Erythroblast (primary cell): ENCODE results near the gene GTPBP1.

Source experiments
- GATA1 ChIP-seq: IDR thresholded peaks from 2 replicates; pipeline ENCODE4 v1.6.1; 2011; ENCODE audit warnings: low read depth, mild to moderate bottlenecking, control low read depth, low read length, moderate library complexity
- POLR2A ChIP-seq: IDR thresholded peaks from 2 replicates; pipeline ENCODE4 v1.6.1; 2011; ENCODE audit warnings: mild to moderate bottlenecking, low read length

DNA sequence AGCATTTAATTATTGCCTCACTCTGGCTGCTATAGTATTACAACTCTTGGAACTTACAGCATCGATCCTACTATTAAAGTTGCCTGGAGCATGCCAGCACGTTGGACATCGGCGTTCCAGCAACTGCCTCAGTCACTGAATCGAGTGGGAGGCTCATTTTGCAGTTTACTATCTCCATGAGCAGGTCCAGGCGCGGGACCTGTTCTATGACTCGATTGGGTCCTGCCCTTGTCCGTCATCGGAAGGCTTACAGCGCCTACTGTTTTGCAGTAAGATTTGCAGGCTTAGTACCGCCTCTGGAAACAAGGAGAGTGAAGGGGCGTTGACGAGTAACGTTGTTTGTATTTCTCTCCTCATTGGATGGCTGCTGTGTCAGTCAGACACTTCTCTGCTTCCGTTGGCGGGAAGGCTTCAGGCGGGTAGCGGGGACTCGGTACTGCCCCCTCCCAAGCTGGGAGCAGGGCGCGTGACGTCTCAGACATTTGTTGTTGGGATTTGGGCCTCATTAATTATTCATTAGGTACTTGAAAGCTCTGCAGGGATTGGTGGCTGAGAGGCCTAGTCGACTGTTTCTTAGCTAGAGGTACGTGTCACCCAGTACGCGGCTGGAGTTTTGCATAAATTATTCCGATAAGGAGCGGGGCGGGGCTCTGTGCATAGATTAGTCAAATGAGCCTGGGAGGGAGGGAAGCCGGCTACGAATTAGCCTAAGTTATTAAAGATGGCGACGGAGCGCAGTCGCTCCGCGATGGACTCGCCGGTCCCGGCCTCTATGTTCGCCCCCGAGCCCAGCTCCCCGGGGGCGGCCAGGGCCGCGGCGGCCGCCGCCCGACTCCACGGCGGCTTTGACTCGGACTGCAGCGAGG, at the start of gene GTPBP1:
- TF ChIP-seq POLR2A (peak; percentile 96), GATA1 (no peak)
